GM21526 (cell line): ENCODE results near the gene NQO1.

Source experiments
- ATAC-seq: cut with Tn5 transposase; IDR thresholded peaks from one replicate; pipeline ENCODE4 v1.9.1; 2021; ENCODE audit warnings: moderate library complexity; ENCODE audit not compliant: unreplicated experiment, low FRiP score

The NQO1 gene

DNA sequence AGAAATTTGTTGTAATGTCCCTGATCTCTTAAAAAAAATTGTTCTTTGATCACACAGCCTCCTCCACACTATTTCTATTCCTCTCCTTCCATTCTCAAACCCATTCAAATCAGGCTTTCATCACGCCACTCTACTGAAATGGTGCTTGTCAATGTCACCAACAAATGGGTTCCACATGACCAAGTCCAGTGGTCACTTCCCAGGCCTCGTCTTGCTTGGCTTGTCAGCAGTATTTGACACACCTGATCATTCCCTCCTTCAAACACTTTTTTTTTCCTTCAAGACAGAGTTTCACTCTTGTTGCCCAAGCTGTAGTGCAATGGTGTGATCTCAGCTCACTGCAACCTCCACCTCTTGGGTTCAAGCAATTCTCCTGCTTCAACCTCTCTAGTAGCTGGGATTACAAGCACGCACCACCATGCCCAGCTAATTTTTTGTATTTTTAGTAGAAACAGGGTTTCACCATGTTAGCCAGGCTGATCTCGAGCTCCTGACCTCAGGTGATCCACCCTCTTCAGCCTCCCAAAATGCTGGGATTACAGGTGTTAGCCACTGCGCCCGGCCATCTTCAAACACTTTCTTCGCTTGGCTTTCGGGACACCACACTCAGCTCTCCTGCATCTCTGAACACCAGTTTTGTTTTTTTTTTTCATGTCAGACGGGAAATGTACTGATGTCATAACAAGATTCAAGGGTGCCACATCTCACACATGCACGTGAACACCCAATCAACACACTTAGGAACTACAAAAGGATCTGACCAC, 18.3 kb downstream of the NQO1 start:
- no peak for ATAC-seq

GRCh38 chr16:69706975-69707340, 19.4 kb downstream of the NQO1 start:
- ATAC-seq: no peak

DNA sequence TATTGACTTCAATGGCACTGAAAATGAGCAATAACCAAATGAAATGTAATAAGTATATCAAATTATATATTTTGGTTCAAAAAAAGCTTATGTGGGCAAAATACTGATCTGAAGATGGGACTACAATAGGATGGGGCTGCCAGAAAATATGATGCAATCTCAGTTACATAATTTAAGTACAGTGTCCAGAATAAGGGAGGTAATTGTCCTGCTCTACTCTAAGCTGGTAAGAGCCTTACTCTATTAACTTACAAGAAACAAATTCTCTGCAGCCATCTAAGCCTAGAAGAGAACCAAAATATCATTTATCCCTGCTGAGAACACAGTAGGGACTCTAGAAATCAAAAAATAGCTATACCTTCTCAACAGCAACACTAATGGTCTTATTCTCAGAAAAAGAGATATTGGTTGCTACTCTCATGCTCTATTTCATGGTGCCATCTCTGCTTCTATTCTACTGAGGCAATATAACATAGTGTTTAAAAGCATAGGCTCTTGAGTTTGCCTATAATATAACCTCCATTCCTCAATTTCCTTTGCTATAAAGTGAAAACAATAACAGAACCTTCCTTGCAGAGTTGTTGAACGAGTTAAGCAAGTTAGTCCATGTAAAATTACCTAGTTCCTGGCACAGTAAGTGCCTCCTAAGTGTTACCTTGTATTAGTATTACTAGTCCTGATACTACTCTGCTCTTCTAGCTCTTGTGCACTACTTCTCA, 19.9 kb downstream of the NQO1 start:
- no peak for ATAC-seq

GRCh38 chr16:69703638-69704037, 22.7 kb downstream of the NQO1 start:
- ATAC-seq: no peak

GRCh38 chr16:69701866-69702265, 24.5 kb downstream of the NQO1 start:
- no peak for ATAC-seq

GRCh38 chr16:69701452-69701851, 24.9 kb downstream of the NQO1 start:
- ATAC-seq: no peak

- ATAC-seq: no peak
Measured at GRCh38 chr16:69699915-69700314, 26.4 kb downstream of the NQO1 start.

- ATAC-seq: no peak
Measured at GRCh38 chr16:69698404-69698803, 28.0 kb downstream of the NQO1 start.

DNA sequence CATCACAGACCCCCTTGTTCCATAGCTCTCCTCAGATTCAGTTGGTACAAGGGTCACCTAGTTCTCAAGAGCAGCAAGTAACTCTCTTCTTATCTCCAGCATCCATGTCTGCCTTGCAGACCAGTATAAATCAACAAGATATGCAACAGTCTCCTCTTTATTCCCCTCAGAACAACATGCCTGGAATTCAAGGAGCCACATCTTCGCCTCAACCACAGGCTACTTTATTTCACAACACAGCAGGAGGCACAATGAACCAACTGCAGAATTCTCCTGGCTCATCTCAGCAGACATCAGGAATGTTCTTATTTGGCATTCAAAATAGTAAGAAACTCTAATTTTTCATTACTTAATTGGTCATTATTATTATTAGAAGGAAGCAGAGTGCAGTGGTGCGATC, 32.4 kb downstream of the NQO1 start:
- no peak for ATAC-seq

- no peak for ATAC-seq
Measured at GRCh38 chr16:69691980-69692911, 34.1 kb downstream of the NQO1 start.

DNA sequence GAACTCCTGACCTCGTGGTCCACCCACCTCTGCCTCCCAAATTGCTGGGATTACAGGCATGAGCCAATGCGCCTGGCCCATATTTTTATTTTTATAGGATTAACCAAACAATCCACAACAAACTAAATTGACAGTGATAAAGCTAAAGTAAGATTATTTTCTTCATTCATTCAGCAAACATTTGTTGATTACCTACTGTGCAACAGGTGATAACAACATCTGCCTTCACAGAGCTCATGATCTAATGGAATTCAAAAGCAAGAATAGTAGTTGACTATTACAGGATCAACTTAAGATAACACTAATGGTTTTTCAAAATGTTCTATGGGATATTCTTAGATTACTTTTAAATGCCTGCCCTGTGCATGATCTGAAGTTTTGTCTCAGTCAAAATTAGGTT, 37.8 kb downstream of the NQO1 start:
- ATAC-seq: no peak

GRCh38 chr16:69680358-69680757, 46.0 kb downstream of the NQO1 start:
- ATAC-seq: no peak

DNA sequence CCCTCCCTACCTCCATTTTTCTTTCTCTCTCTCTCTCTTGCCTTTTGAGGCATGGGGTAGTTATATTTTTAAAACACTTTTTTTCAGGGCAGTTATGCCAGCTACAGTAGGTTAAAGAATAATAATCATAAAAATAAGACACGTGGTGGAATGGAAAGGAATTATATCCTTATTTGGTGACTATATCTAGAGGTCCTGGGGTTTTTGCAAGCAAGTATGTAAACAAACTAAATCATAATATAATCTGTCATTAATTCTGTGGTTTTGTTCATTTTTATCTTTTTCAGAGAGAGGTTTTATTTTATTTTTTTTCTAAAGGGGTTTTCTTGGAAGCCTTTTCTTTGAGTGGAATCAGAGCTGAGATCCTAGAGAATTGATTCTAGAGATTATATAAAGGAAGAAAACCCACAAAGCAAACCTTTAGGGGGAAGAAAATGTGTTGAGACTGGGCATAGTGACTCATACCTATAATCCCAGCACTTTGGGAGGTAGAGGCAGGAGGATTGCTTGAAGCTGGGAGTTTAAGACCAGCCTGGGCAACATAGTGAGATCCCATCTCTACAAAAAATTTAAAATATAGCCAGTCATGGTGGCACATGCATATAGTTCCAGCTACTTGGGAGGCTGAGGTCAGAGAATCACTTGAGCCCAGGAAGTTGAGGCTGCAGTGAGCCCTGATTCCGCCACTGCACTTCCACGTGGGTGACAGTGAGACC, 53.2 kb downstream of the NQO1 start:
- ATAC-seq: no peak

GRCh38 chr16:69672315-69672997, 53.9 kb downstream of the NQO1 start:
- ATAC-seq: no peak

DNA sequence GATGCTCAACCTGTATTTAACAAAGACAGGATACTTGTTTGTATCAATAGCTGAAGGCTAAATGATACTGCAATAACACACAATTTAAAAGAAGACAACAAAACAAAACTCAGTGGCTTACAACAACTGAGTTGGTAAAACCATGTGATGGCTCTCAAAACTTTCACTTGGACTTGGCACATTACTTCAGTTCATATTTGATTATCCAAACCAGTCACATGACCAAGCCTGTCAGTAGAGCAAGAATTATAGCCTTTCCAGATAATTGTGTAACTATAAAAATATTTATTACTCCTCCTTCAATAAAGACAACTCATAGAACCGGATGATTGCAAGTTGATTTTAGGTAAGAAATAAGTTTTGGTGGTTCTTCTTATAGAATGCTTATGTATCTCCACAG, 56.8 kb downstream of the NQO1 start:
- no peak for ATAC-seq

DNA sequence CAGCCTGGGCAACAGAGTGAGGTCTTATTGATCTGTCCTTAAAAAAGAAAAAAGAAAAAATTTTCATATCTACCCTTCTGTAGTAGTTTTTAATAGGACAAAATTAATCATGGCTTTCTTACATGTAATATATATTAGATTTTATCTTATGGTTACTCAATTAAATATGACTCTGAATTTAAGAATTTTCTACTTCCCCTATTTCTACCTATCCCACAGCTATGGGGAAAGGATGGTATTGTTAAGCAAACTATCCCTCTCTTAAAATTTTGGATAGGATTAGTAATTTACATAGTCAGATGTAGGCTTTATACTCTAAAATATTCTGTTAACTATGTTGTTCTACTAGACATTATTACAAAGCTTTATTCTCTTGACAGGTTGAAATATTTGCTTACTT, 62.5 kb downstream of the NQO1 start:
- no peak for ATAC-seq

GRCh38 chr16:69662901-69663300, 63.5 kb downstream of the NQO1 start:
- no peak for ATAC-seq

- ATAC-seq: no peak
Measured at GRCh38 chr16:69660166-69660565, 66.2 kb downstream of the NQO1 start.
